Forelimb muscle (tissue), 1 donor: ENCODE data around the gene DRP2. TPM values are rescaled to one million over a fixed set of nuclear protein-coding genes. Genes with fewer than 3 reads are reported as not detected.
"Not testable (repeated sequence)": the region's sequence is repeated elsewhere in the genome, so short reads cannot be mapped to it uniquely, and the experiment has no call there.

ENCODE experiments used
- DNase-seq: peaks from one replicate; pipeline ENCODE4 v3.0.0-alpha.2; 2013; ENCODE audit warnings: low read depth
- polyA plus RNA-seq: library from polyadenylated mRNA; unstranded; fragments of 120-200 nt; gene quantifications from one replicate; pipeline ENCODE4 v1.2.1, GENCODE V29; 2013; ENCODE audit not compliant: insufficient read length

The DRP2 gene
- polyA plus RNA-seq, 1 donor: 1.6 TPM

DNA sequence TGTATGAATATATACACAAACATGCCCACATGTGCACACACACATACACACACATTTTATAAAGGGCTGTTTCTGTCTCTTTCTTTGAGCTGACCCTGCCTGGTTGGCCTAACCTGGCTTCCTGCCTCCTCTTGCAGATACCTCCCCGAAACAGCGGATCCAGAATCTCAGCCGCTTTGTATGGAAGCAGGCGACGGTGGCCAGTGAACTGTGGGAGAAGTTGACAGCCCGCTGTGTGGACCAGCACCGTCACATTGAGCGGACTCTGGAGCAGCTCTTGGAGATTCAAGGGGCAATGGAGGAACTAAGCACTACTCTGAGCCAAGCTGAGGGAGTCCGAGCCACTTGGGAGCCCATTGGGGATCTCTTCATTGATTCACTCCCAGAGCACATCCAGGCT lies 21.9 kb downstream of the DRP2 start:
- no peak for DNase-seq

DNA sequence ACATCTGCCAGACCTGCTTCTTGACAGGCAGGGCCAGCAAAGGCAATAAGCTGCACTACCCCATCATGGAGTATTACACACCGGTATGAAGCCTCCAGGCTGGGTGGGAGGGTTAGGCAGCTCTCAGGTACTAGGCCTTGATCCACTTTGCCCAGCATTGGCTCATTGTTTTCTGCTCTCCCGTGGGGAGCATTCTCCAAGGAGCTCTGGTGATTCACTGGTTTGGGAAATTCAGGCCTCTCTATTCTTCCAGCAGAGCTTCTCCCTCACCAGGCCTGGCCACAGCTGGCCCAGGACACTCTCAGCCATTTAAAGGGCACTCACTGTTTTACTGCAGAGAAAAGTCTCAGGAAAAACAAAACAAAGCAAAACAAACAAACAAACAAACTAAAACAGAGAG lies 33.0 kb downstream of the DRP2 start:
- no peak for DNase-seq

DNA sequence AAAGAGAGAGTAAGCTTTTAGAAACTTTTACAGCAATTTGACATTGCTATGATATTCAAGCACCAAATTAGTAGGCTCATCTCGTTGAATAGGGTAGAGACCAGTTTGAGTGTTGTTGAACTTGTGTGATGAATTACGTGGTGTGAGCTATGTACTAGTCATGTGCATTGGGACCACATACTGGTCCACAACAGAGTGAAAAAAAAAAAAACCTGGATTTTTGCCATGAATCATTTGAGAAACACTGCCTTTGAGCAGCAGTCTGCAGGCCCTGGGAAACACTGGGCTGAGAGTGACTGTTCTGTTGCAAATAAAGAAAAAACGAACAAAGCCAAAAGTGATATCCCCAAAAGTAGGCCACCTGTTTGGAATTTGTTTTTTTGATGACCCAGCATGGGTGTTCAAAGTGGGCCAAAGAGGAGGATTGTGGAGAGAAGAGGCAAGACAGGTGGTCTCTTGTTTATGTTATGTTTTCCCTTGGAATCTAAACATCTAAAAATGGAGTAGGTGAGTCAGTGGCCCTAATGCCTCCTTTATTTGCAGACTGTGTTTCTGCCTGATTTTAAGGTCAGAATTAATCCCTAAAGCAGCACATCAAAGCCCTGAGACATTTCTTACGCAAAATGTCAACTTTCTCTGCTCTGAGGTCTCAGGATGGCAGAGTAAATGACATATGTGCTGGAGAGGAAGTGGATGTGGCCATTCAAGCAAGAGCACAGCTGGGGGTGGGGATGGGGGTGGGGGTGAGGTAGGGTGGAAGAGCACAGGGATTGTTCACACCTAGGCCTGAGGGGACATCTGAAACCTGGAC lies 38.1 kb downstream of the DRP2 start:
- DNase-seq: no peak

DNA sequence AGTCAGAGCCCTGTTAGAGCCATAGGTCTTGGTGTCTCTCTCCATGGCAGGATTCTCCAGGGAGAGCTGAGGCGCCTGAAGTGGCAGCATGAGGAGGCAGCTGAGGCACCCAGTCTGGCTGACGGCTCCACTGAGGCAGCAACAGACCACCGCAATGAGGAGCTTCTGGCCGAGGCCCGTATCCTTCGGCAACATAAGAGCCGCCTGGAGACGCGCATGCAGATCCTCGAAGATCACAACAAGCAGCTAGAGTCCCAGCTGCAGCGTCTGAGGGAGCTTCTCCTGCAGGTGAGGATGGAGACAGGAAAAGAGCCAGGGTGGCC lies 38.6 kb downstream of the DRP2 start:
- DNase-seq: no peak

DNA sequence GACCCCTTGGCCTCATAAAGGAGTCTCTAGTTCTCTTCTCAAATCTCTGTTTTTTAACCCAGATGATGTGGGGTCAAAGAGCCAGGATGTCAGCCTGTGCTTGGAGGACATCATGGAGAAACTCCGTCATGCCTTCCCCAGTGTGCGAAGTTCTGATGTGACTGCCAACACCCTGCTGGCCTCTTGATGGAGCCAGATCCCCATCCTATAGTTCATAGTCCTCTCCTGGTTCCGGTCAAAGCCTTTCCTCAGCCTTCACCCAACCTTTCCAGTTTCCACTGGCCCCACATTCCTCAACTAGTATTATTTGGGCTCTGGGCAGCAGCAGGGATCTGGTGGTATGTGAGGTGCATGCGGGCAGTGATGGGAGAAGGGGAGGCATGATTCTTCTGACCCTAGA lies 40.8 kb downstream of the DRP2 start:
- DNase-seq: no peak

DNA sequence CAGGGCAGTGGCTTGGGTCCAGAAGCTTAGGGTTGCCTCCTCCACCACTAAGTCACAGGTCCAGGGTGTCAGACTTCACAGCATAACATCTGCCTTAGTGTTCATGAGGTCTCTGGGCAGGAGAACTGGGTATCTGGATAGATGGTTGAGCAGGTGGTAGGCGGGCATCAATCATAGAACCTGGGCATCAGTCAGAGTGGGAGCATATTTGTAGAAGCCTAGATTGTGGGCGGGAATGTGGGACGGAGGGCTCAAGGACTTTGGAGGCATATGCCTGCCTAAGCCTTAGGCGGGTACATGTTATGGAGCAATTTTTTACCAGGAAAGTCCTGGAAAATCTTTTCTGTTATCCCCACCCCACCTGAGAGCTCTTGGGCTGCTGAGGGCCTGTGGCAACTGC lies 43.0 kb downstream of the DRP2 start:
- DNase-seq: no peak

DNA sequence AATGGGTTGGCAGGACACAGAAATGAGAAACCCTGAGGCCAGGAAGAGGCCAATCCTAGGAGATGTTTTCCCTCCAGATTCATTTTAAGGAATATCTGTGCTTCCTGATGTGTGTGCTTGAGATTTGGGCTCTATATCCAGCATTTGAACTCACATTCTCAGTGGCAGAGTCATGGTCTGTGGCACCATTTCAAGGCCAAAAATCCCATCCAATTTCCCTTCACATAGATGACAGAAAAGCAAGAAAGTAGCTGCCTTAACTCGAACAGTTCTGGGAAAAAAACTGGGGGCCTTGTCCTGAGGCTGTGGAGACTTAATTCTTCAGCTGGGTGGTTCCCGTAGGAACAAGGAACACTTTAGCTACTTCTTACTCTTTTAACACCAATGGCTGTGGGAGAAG lies 44.2 kb downstream of the DRP2 start:
- DNase-seq: no peak

DNA sequence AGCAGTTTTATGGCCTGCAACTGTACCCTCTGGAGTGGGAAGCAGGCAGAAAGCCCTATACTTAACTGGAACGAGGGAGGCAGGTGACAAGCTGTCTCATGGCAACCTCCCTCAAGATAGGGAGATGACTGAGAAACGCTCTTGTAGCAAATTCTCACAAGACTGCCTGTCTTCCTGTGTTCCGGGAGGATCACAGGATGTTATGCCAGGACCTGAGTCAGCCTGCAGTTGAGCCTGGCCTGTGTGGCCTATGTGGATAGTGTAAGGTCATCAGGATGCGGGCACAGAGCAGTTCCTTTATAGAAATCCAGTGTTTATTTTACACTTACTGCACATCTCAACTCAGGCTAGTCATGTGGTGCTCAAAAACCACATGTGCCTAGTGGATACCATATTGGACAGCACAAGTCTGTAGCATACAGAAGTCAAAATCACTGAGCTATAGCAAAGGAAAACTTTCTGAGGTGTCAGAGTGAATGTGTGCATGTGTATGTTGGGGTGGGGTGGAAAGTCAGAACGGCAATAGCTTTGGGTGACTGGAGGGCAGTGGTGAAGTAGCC lies 46.4 kb downstream of the DRP2 start:
- no peak for DNase-seq

DNA sequence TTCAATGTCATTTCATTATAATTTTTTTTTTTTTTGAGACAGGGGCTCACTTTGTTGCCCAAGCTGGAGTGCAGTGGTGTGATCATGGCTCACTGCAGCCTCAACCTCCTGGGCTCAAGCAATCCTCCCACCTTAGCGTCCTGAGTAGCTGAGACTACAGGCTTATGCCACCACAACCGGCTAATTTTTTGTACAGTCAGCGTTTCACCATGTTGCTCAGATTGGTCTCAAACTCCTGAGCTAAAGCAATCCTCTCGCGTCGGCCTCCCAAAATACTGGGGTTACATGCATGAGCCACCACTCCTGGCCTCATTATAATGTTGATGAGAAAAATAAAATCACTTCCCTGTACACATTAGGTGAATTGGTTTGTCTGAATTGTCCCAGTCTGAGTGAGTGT lies 54.6 kb downstream of the DRP2 start:
- no peak for DNase-seq

DNA sequence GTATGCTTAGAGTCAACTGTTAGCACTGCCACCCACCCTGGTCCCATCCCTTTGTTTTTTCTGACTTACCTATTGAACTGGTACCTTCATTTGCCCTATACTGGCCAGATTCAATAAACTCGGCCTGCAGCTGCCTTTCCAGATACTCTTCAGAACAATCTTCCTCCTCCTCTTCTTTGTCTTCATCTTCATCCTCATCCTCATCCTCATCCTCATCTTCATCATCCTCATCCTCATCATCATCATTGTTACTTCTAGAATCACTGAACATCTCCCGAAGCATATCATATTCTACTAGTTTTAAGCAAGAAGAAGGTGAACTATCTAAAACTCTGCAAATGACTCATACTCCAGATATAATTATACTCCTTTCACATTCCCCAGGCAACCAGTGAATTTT lies 56.7 kb downstream of the DRP2 start:
- no peak for DNase-seq

DNA sequence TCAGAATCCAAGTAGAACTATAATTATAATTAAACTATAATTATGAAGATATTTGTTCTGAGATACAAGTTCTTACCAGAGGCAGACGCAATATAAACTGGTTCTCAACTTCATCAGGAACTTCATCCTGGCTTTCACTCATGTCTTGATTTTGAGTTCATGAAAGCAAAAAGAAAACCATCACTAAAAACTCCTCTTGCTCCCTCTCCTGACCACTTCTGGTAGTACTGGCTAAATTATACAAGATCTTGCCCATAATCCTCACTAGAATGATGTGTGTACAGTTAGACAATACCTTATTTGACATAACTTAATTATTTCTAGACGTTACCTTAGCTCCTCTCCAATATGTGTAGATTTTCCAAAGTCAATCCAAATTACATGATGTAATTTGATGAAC lies 67.8 kb downstream of the DRP2 start:
- DNase-seq: peak; percentile 9

DNA sequence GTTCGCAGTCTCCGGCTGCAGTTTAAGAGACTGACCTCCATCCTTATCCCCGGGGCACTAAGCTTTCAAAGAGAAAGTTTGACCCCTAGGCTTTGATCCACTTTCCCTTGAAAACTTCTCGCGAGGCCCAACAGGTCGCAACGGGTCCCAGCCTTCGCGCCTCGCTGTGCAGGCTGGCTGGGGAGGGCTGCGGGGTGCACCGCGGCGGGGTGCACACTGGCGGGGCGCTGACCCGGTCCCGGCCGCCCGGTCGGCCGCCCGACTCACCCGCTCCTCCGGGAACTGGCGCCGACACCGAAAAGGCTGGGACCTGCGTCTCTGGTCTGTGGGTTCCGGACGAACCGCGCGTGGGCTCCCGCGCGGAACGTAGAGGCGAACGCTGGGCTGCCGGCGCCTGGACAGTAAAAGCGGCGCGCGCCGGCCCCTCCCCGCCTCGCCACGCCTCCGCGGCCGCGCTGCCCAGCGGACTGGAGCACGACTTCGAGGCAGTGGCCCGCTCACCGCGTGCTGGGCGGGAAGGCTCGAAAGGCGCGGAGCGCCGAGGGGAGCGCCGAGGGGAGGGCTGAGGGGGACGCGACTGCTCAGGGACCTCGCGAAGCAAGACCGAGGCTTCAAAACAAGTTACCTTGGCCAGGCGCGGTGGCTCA lies 71.5 kb downstream of the DRP2 start, which contains the start of gene TAF7L:
Gene TAF7L (minus strand): TSS at position 378 of the 647 bp plus-strand sequence. CDS start 3,791 bp downstream, outside the sequence.
- DNase-seq: no peak

DNA sequence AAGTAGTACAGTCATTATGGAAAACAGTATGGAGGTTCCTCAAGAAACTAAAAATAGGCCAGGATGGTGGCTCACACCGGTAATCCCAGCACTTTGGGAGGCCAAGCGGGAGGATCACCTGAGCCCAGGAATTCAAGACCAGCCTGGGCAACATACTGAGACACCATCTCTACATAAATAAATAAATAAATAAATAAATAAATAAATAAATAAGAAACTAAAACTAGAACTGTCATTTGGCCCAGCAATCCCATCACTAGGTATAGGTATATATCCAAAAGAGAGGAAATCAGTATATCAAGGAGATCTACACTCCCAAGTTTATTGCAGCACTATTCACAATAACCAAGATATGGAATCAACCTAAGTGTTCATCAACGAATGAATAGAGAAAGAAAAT lies 76.0 kb downstream of the DRP2 start:
- not testable (repeated sequence) for DNase-seq

DNA sequence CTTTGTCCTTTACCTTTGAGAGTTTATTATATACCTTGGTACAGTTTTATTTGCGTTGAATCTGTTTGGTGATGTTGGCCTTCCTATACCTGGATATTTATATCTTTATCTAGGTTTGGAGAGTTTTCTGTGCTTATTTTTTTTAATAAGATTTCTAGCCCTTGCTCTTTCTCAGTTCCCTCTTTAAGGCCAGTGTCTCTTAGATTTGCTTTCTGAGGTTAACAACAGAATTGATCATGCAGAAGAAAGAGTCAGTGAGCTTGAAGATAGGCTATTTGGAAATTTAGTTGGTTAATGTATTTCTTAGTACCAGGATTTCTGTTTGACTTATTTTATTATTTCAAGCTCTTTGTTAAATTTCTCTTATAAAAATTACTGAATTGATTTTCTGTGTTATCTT lies 84.2 kb downstream of the DRP2 start:
- no peak for DNase-seq

Other genes with a start within 250 kb of the DRP2 start
- 7.3 TPM for gene TRMT2B, start 167.7 kb upstream of the DRP2 start, polyA plus RNA-seq
- 1.6 TPM for gene TMEM35A, start 140.9 kb upstream of the DRP2 start, polyA plus RNA-seq
- 5.1 TPM for gene CENPI, start 121.6 kb upstream of the DRP2 start, polyA plus RNA-seq
- gene TAF7L, start 71.5 kb downstream of the DRP2 start, polyA plus RNA-seq: 0.25 TPM
- 9.0 TPM for gene TIMM8A, start 129.0 kb downstream of the DRP2 start, polyA plus RNA-seq
- gene BTK, start 166.4 kb downstream of the DRP2 start, polyA plus RNA-seq: 1.6 TPM
- gene RPL36A, start 171.2 kb downstream of the DRP2 start, polyA plus RNA-seq: 1,436 TPM
- 13.9 TPM for gene GLA, start 188.1 kb downstream of the DRP2 start, polyA plus RNA-seq
- 58.0 TPM for gene HNRNPH2, start 188.4 kb downstream of the DRP2 start, polyA plus RNA-seq